Upper lobe of left lung (tissue), 6 donors: ENCODE results near the gene ZNF473. TPM values are rescaled to one million over a fixed set of nuclear protein-coding genes. Genes with fewer than 3 reads are reported as not detected.

Experiments
- ATAC-seq, 2 donors: fragments of 200-7000 bp; cut with Tn5 transposase; one replicate each; pipeline ENCODE4 v1.9.1; 2022; ENCODE audit warnings: mild to moderate bottlenecking in 2 of 2, moderate library complexity in 2 of 2; ENCODE audit not compliant: low FRiP score in 2 of 2
- DNase-seq, 2 donors: peaks; one replicate each; pipeline ENCODE4 v3.0.0-alpha.2; 2019 to 2020
- H3K27ac ChIP-seq, 4 donors: fragments of 200-600 bp; sonication (generic); one replicate each; pipeline ENCODE4 v1.5.1; 2016 to 2019
- H3K27me3 ChIP-seq, 4 donors: fragments of 200-600 bp; sonication (generic); one replicate each; pipeline ENCODE4 v1.5.1; 2017 to 2019
- H3K36me3 ChIP-seq, 4 donors: fragments of 200-600 bp; sonication (generic); one replicate each; pipeline ENCODE4 v1.5.1; 2016 to 2019
- H3K4me1 ChIP-seq, 4 donors: fragments of 200-600 bp; sonication (generic); one replicate each; pipeline ENCODE4 v1.5.1; 2018 to 2019
- H3K4me3 ChIP-seq, 4 donors: fragments of 200-600 bp; sonication (generic); one replicate each; pipeline ENCODE4 v1.5.1; 2017 to 2019; ENCODE audit warnings: mild to moderate bottlenecking in 2 of 4, moderate library complexity in 1 of 4
- H3K9me3 ChIP-seq, 4 donors: fragments of 200-600 bp; sonication (generic); one replicate each; pipeline ENCODE4 v1.5.1; 2018 to 2019
- CTCF ChIP-seq, 6 experiments: fragments of 450-650 bp in 4 of 6; fragments of 200-600 bp in 2 of 6; sonication (generic) in 2 of 6; IDR thresholded peaks; one replicate each; pipeline ENCODE4 v1.5.1; 2016 to 2019; ENCODE audit warnings: antibody characterized with exemption in 6 of 6
- EP300 ChIP-seq, 4 donors: sonication (generic); formaldehyde crosslinking; IDR thresholded peaks; one replicate each; pipeline ENCODE4 v1.5.1; 2017; ENCODE audit warnings: antibody characterized with exemption in 4 of 4, control low read depth in 2 of 4
- POLR2A ChIP-seq, 4 donors: fragments of 450-650 bp; IDR thresholded peaks; one replicate each; pipeline ENCODE4 v1.5.1; 2016 to 2017; ENCODE audit warnings: antibody characterized with exemption in 4 of 4, mild to moderate bottlenecking in 2 of 4
- POLR2AphosphoS5 ChIP-seq, 2 donors: sonication (generic); formaldehyde crosslinking; IDR thresholded peaks; one replicate each; pipeline ENCODE4 v1.5.1; 2017; ENCODE audit warnings: antibody characterized with exemption in 2 of 2
- WGBS, 2 donors: methylation state at CpG; one replicate each; pipeline ENCODE4 v1.1.5; 2017 to 2018; 5-methylcytosine and 5-hydroxymethylcytosine counted together
- total RNA-seq, 6 donors: library from RNA; depleted of rRNA in 4 of 6; stranded (reverse); fragments of >200 nt in 4 of 6; gene quantifications; one replicate each; pipeline versions ENCODE4 v1.1.0 to v1.2.1, GENCODE V29; 2016 to 2021
- donor health status: DM: no; HTN: no; CAD: no; lungs with moderate emphysema.
- donor health status: DM: no; HTN: yes; CAD: no; lungs with severe emphysema.

Gene ZNF473
- total RNA-seq, 6 donors from 2014 or later: 3.8 to 12.5 (median 6.3) TPM

- Histone ChIP-seq H3K4me3 (no peak overlapping the region), H3K9me3 (no peaks in the 10 kb centered on the region), H3K36me3 (peaks cover 11 to 87% (median 48%) of the 10 kb centered on the region in 4 donors), H3K27me3 (no peaks in the 10 kb centered on the region), H3K27ac (no peak overlapping the region), H3K4me1 (peaks cover 0 to 4% (median 0%) of the 10 kb centered on the region in 4 donors)
- ATAC-seq: no peak
- WGBS, 2 donors: 21 to 44% methylated on average over 3 of the region's 3 CpGs
- DNase-seq: no peak
- TF ChIP-seq POLR2AphosphoS5 (IDR thresholded peaks at IDR 0.05) (no peak), EP300 (IDR thresholded peaks at IDR 0.05) (no peak), POLR2A (IDR thresholded peaks at IDR 0.05) (no peak), CTCF (IDR thresholded peaks at IDR 0.05) (no peak)
These were observed 39.9 kb upstream of the ZNF473 start for GRCh38 chr19:49985871-49986270.

- TF ChIP-seq POLR2AphosphoS5 (IDR thresholded peaks at IDR 0.05): no peak
- no peak for TF ChIP-seq POLR2A (IDR thresholded peaks at IDR 0.05)
- TF ChIP-seq CTCF (IDR thresholded peaks at IDR 0.05): no peak
- no peak for TF ChIP-seq EP300 (IDR thresholded peaks at IDR 0.05)
- Histone ChIP-seq H3K4me3 (no peak overlapping the region), H3K4me1 (peaks cover 0 to 4% (median 0%) of the 10 kb centered on the region in 4 donors), H3K36me3 (peaks cover 11 to 89% (median 53%) of the 10 kb centered on the region in 4 donors), H3K27me3 (no peaks in the 10 kb centered on the region), H3K27ac (no peak overlapping the region), H3K9me3 (no peaks in the 10 kb centered on the region)
- 92 to 96% methylated on average over 10 of the region's 10 CpGs for WGBS, 2 donors
- no peak for DNase-seq
- ATAC-seq: no peak
These were observed 39.5 kb upstream of the ZNF473 start for GRCh38 chr19:49986354-49986753.

- no peak overlapping the region for H3K27ac ChIP-seq
- no peak overlapping the region for H3K4me3 ChIP-seq
- WGBS, 2 donors: 26 to 28% methylated on average over 7 to 9 of the region's 9 CpGs
- no peaks in the 10 kb centered on the region for H3K9me3 ChIP-seq
- ATAC-seq: peak; percentile 90 to 91
- TF ChIP-seq POLR2A (IDR thresholded peaks at IDR 0.05) (no peak), POLR2AphosphoS5 (IDR thresholded peaks at IDR 0.05) (peak; percentile 56 to 60), CTCF (IDR thresholded peaks at IDR 0.05) (peak in 3 of 6 experiments; percentile 37 to 49 (median 41))
- peak in 1 of 2 donors; percentile 77 for DNase-seq
- peaks cover 0 to 4% (median 0%) of the 10 kb centered on the region in 4 donors for H3K4me1 ChIP-seq
- no peaks in the 10 kb centered on the region for H3K27me3 ChIP-seq
- H3K36me3 ChIP-seq: peaks cover 11 to 89% (median 56%) of the 10 kb centered on the region in 4 donors
These were observed 38.6 kb upstream of the ZNF473 start for GRCh38 chr19:49987159-49987698.

GRCh38 chr19:49988007-49988406, 37.8 kb upstream of the ZNF473 start:
- DNase-seq (no peak), ATAC-seq (no peak)
- TF ChIP-seq EP300 (IDR thresholded peaks at IDR 0.05): no peak
- TF ChIP-seq POLR2AphosphoS5 (IDR thresholded peaks at IDR 0.05): no peak
- no peak for TF ChIP-seq CTCF (IDR thresholded peaks at IDR 0.05)
- TF ChIP-seq POLR2A (IDR thresholded peaks at IDR 0.05): no peak
- peaks cover 0 to 4% (median 0%) of the 10 kb centered on the region in 4 donors for H3K4me1 ChIP-seq
- H3K4me3 ChIP-seq: no peak overlapping the region
- peaks cover 11 to 94% (median 64%) of the 10 kb centered on the region in 4 donors for H3K36me3 ChIP-seq
- H3K27me3 ChIP-seq: no peaks in the 10 kb centered on the region
- H3K9me3 ChIP-seq: no peaks in the 10 kb centered on the region
- 100% methylated on average over 1 of the region's 5 CpGs for WGBS, 2 donors
- H3K27ac ChIP-seq: no peak overlapping the region

GRCh38 chr19:49988433-49988832, 37.4 kb upstream of the ZNF473 start:
- Histone ChIP-seq H3K9me3 (no peaks in the 10 kb centered on the region), H3K4me3 (no peak overlapping the region), H3K4me1 (peaks cover 0 to 4% (median 0%) of the 10 kb centered on the region in 4 donors), H3K27ac (no peak overlapping the region), H3K27me3 (no peaks in the 10 kb centered on the region), H3K36me3 (peaks cover 11 to 95% (median 67%) of the 10 kb centered on the region in 4 donors)
- no peak for ATAC-seq
- no peak for DNase-seq
- TF ChIP-seq EP300 (IDR thresholded peaks at IDR 0.05) (no peak), POLR2AphosphoS5 (IDR thresholded peaks at IDR 0.05) (no peak), POLR2A (IDR thresholded peaks at IDR 0.05) (no peak), CTCF (IDR thresholded peaks at IDR 0.05) (no peak)
- WGBS, 2 donors: 92 to 94% methylated on average over 9 of the region's 9 CpGs
